ENCODE results near the gene RNF113B. TPM values are rescaled to one million over a fixed set of nuclear protein-coding genes. Genes with fewer than 3 reads are reported as not detected.
A peak's percentile ranks its signal among the peaks of the same experiment; 100 is the strongest.

Gene RNF113B
- total and polyA plus RNA-seq, 2 of the 4 experiments (the other 2 are of a cell fraction), result not detected

- no TSS peak for BruUV-seq (replicated peaks)
- no peak overlapping the region; the same call in 1 of the 2 replicates for H2AK5ac ChIP-seq (ENCODE audit: low read depth, low read length)
These were observed 1.2 kb downstream of the RNF113B start for GRCh38 chr13:98175823-98176222.

More at GRCh38 chr13:98175823-98176222, 1.2 kb downstream of the RNF113B start:
- peak overlapping the region; percentile 51; the same call in 1 of the 2 replicates for H4K5ac ChIP-seq (ENCODE audit: low read depth, low read length)
- in situ Hi-C loops (cut with MboI; ENCODE audit: low sequenced_read_pairs) (no loop called here), dilution Hi-C loops (cut with HindIII; ENCODE audit: low sequenced_read_pairs, unreplicated experiment) (no loop called here), intact Hi-C loops (cut with micrococcal nuclease) (no loop called here)
- peak overlapping the region; percentile 35; the same call in 1 of the 3 replicates for H2BK15ac ChIP-seq (ENCODE audit: low read depth, low read length)
- no peak overlapping the region; the same call in 1 of the 2 replicates for H3K56ac ChIP-seq (ENCODE audit: extremely low read depth, insufficient read depth, low read length)
- peaks cover 44 to 86% of the 10 kb centered on the region in 2 experiments for H3K79me1 ChIP-seq (ENCODE audit: low read depth in 1 of 2, low read length in 2 of 2)
- CTCF ChIA-PET, result no interaction called here
- H2AFZ ChIP-seq (replicated peaks; ENCODE audit: low read length, poor library complexity), result no peak overlapping the region
- DNase-seq (peak; percentile 63), ATAC-seq (ENCODE audit: low read depth) (peak; percentile 20)
- peak overlapping the region; percentile 66 for H3K18ac ChIP-seq (ENCODE audit: low read depth, low read length)
- peak overlapping the region; percentile 77 for H2BK5ac ChIP-seq (ENCODE audit: low read depth, low read length, poor library complexity, severe bottlenecking)
- peak overlapping the region; percentile 53 for H3K9ac ChIP-seq (ENCODE audit: low read depth, low read length)
- H4K8ac ChIP-seq (ENCODE audit: low read depth in 2 of 2, low read length in 2 of 2), result peak overlapping the region in 1 of 2 experiments; percentile 37; a peak in 2 of 4 replicates
- H3K23ac ChIP-seq (ENCODE audit: low read depth, low read length), result peak overlapping the region; percentile 3; the same call in 1 of the 2 replicates
- TF ChIP-seq CEBPB (IDR thresholded peaks at IDR 0.05; ENCODE audit: low read depth, low read length) (peak; percentile 57), ELK1 (IDR thresholded peaks at IDR 0.05; ENCODE audit: borderline replicate concordance, low read depth, low read length) (no peak), MAFK (IDR thresholded peaks at IDR 0.05; ENCODE audit: low read depth, low read length) (no peak), RFX5 (IDR thresholded peaks at IDR 0.05; ENCODE audit: low read depth, low read length) (no peak), MXI1 (IDR thresholded peaks at IDR 0.05; ENCODE audit: borderline replicate concordance, low read depth, low read length) (no peak)
- no peak overlapping the region for H2AK9ac ChIP-seq (replicated peaks; ENCODE audit: low read depth, low read length, poor library complexity)
- 50% methylated on average over 2 of the region's 3 CpGs; no CpG with 5 or more reads in 1 of the 2 experiments for WGBS, 2 experiments (ENCODE audit: extremely low coverage in 2 of 2, insufficient read length in 1 of 2)
- peaks cover 22% of the 10 kb centered on the region for H3K9me1 ChIP-seq (ENCODE audit: insufficient read depth, low read length)
- H3K27me3 ChIP-seq (ENCODE audit: control insufficient read depth, insufficient read depth, low read length), result no peaks in the 10 kb centered on the region
- peaks cover 19% of the 10 kb centered on the region; the same call in 1 of the 2 replicates for H4K20me1 ChIP-seq (ENCODE audit: insufficient read depth, low read length)
- peak overlapping the region; percentile 92 for H3K27ac ChIP-seq (ENCODE audit: insufficient read depth, low read length)
- H3K4me3 ChIP-seq (ENCODE audit: insufficient read depth, low read depth, low read length), result no peak overlapping the region
- H3K36me3 ChIP-seq (ENCODE audit: control insufficient read depth, insufficient read depth, low read length), result peaks cover 16% of the 10 kb centered on the region
- H2BK120ac ChIP-seq (ENCODE audit: low read depth, low read length), result peak overlapping the region; percentile 58
- peak overlapping the region; percentile 23; the same call in 1 of the 2 replicates for H3K14ac ChIP-seq (replicated peaks; ENCODE audit: low read depth, low read length)
- peak overlapping the region; percentile 82; the same call in 1 of the 2 replicates for H4K91ac ChIP-seq (ENCODE audit: insufficient read depth, low read depth, low read length)
- peaks cover 43% of the 10 kb centered on the region for H3K4me1 ChIP-seq (ENCODE audit: control insufficient read depth, insufficient read depth, low read length)
- peak overlapping the region; percentile 45 for H2BK20ac ChIP-seq (ENCODE audit: low read depth, low read length)
- no peaks in the 10 kb centered on the region for H3K9me3 ChIP-seq (ENCODE audit: control insufficient read depth, insufficient read depth, low read length)
- POLR2A ChIA-PET (ENCODE audit: unreplicated experiment), result no interaction called here
- H3K4me2 ChIP-seq (ENCODE audit: low read depth, low read length), result peak overlapping the region; percentile 24; the same call in 1 of the 2 replicates
- peak overlapping the region; percentile 79; the same call in 1 of the 2 replicates for H3K4ac ChIP-seq (ENCODE audit: low read depth, low read length)
